Astrocyte (in vitro differentiated cells and primary cell): ENCODE data around the gene KRTAP4-2. TPM values are rescaled to one million over a fixed set of nuclear protein-coding genes. Genes with fewer than 3 reads are reported as not detected.
"Not testable (repeated sequence)": the region's sequence is repeated elsewhere in the genome, so short reads cannot be mapped to it uniquely, and the experiment has no call there.

ENCODE experiments used
- DNase-seq: peaks from one replicate; pipeline ENCODE4 v3.0.0-alpha.2; 2010; ENCODE audit warnings: low read depth
- FAIRE-seq: peaks from 2 replicates; lab custom pipeline; 2011; peaks lifted over from hg19 to GRCh38; lab: Jason Lieb, UNC
- H2AFZ ChIP-seq: 2 replicates; pipeline ENCODE4 v1.6.0; 2012; ENCODE audit warnings: low read depth, low read length, inconsistent platforms
- H3K27ac ChIP-seq: 2 replicates; pipeline ENCODE4 v1.5.1; 2011; ENCODE audit warnings: low read depth, low read length, inconsistent platforms
- H3K27me3 ChIP-seq: 2 replicates; pipeline ENCODE4 v1.6.0; 2011; ENCODE audit warnings: low read length, inconsistent platforms; ENCODE audit not compliant: insufficient read depth
- H3K36me3 ChIP-seq: 2 replicates; pipeline ENCODE4 v1.5.1; 2011; ENCODE audit warnings: low read length, inconsistent platforms; ENCODE audit not compliant: insufficient read depth
- H3K4me1 ChIP-seq: 2 replicates; pipeline ENCODE4 v1.5.1; 2011; ENCODE audit warnings: low read length, inconsistent platforms; ENCODE audit not compliant: insufficient read depth
- H3K4me2 ChIP-seq: 2 replicates; pipeline ENCODE4 v1.6.0; 2012; ENCODE audit warnings: low read length, inconsistent platforms
- H3K4me3 ChIP-seq: 2 replicates; pipeline ENCODE4 v1.5.1; 2011; ENCODE audit warnings: low read depth, mild to moderate bottlenecking, low read length, inconsistent platforms; ENCODE audit not compliant: insufficient read depth
- H3K79me2 ChIP-seq: 2 replicates; pipeline ENCODE4 v1.6.0; 2012; ENCODE audit warnings: mild to moderate bottlenecking, low read length, inconsistent platforms; ENCODE audit not compliant: insufficient read depth
- H3K9ac ChIP-seq: 2 replicates; pipeline ENCODE4 v1.6.0; 2012; ENCODE audit warnings: mild to moderate bottlenecking, low read length, inconsistent platforms
- H3K9me3 ChIP-seq: 2 replicates; pipeline ENCODE4 v1.5.1; 2012; ENCODE audit warnings: low read depth, mild to moderate bottlenecking, low read length, inconsistent platforms; ENCODE audit not compliant: insufficient read depth
- H4K20me1 ChIP-seq: 2 replicates; pipeline ENCODE4 v1.6.0; 2012; ENCODE audit warnings: low read length, inconsistent platforms; ENCODE audit not compliant: insufficient read depth
- H3K27ac Mint-ChIP-seq: one replicate; pipeline ENCODE4 v1.8.0; 2021; ENCODE audit warnings: mild to moderate bottlenecking, mixed read lengths; ENCODE audit not compliant: unreplicated experiment
- H3K27me3 Mint-ChIP-seq: one replicate; pipeline ENCODE4 v1.8.0; 2021; ENCODE audit warnings: low read depth, mixed read lengths; ENCODE audit not compliant: unreplicated experiment
- H3K36me3 Mint-ChIP-seq: one replicate; pipeline ENCODE4 v1.8.0; 2021; ENCODE audit warnings: low read depth, mixed read lengths; ENCODE audit not compliant: unreplicated experiment
- H3K4me1 Mint-ChIP-seq: one replicate; pipeline ENCODE4 v1.8.0; 2021; ENCODE audit warnings: low read depth, mixed read lengths; ENCODE audit not compliant: unreplicated experiment
- H3K4me3 Mint-ChIP-seq: one replicate; pipeline ENCODE4 v1.8.0; 2021; ENCODE audit warnings: mild to moderate bottlenecking, moderate library complexity, mixed read lengths; ENCODE audit not compliant: unreplicated experiment
- H3K9me3 Mint-ChIP-seq: one replicate; pipeline ENCODE4 v1.8.0; 2021; ENCODE audit warnings: mild to moderate bottlenecking, mixed read lengths; ENCODE audit not compliant: unreplicated experiment
- CTCF ChIP-seq: IDR thresholded peaks from 2 replicates; pipeline ENCODE4 v1.5.1; 2011; ENCODE audit warnings: low read depth, mild to moderate bottlenecking, inconsistent platforms, low read length, moderate library complexity; ENCODE audit not compliant: insufficient read depth
- EZH2 ChIP-seq: IDR thresholded peaks from 2 replicates; pipeline ENCODE4 v1.6.1; 2012; ENCODE audit warnings: mild to moderate bottlenecking, low read length, inconsistent platforms; ENCODE audit not compliant: insufficient read depth
- total RNA-seq: library from RNA; stranded (reverse); gene quantifications from 2 replicates; pipeline ENCODE4 v1.2.1, GENCODE V29; 2021

The KRTAP4-2 gene
- total RNA-seq, 1 donor from 2014 or later: not detected

- DNase-seq (no peak), FAIRE-seq (no peak)
- H3K4me3 Mint-ChIP-seq: no peak within 1 kb of the TSS
- no peaks in the 10 kb centered on the region for H3K36me3 Mint-ChIP-seq
- H4K20me1 ChIP-seq: no peaks in the 10 kb centered on the region
- H3K4me1 Mint-ChIP-seq: no peaks in the 10 kb centered on the region
- no peak within 1 kb of the TSS for H2AFZ ChIP-seq
- H3K36me3 ChIP-seq: no peaks in the 10 kb centered on the region
- peaks cover 6% of the 10 kb centered on the region for H3K27me3 Mint-ChIP-seq
- H3K9me3 ChIP-seq: no peaks in the 10 kb centered on the region
- H3K27ac ChIP-seq: no peak within 1 kb of the TSS
- TF ChIP-seq CTCF: no peak
- H3K79me2 ChIP-seq: no peaks in the 10 kb centered on the region
- no peak within 1 kb of the TSS for H3K4me2 ChIP-seq
- H3K9ac ChIP-seq: no peak within 1 kb of the TSS
- no peak within 1 kb of the TSS for H3K27ac Mint-ChIP-seq
- H3K4me1 ChIP-seq: no peaks in the 10 kb centered on the region
- H3K9me3 Mint-ChIP-seq: peaks cover 2% of the 10 kb centered on the region
- H3K4me3 ChIP-seq: no peak within 1 kb of the TSS
- no peaks in the 10 kb centered on the region for H3K27me3 ChIP-seq
Observed at GRCh38 chr17:41160648-41161047, 17.4 kb downstream of the KRTAP4-2 start, which contains the start of gene KRTAP4-4. Gene KRTAP4-4, minus strand, starts transcription at chr17:41160748. Its CDS starts 57 bp downstream, at chr17:41160691.

GRCh38 chr17:41160190-41160589 is 17.8 kb downstream of the KRTAP4-2 start:
- not testable (repeated sequence) for H3K36me3 ChIP-seq, H4K20me1 ChIP-seq, H3K4me2 ChIP-seq, H2AFZ ChIP-seq, H3K27me3 ChIP-seq, H3K27me3 Mint-ChIP-seq, FAIRE-seq, H3K4me3 ChIP-seq, H3K4me3 Mint-ChIP-seq, H3K9ac ChIP-seq, H3K27ac Mint-ChIP-seq, DNase-seq, H3K79me2 ChIP-seq, H3K27ac ChIP-seq, H3K4me1 Mint-ChIP-seq, H3K36me3 Mint-ChIP-seq, H3K9me3 ChIP-seq, H3K4me1 ChIP-seq, H3K9me3 Mint-ChIP-seq

- Histone ChIP-seq H3K36me3 (no peaks in the 10 kb centered on the region), H3K4me2 (no peak overlapping the region), H3K27ac (no peak overlapping the region), H4K20me1 (no peaks in the 10 kb centered on the region), H3K9ac (no peak overlapping the region), H3K79me2 (no peaks in the 10 kb centered on the region), H3K4me1 (no peaks in the 10 kb centered on the region), H2AFZ (no peak overlapping the region), H3K4me3 (no peak overlapping the region), H3K9me3 (no peaks in the 10 kb centered on the region), H3K27me3 (no peaks in the 10 kb centered on the region)
- Mint-ChIP-seq H3K27me3 (peaks cover 5% of the 10 kb centered on the region), H3K4me1 (no peaks in the 10 kb centered on the region), H3K4me3 (no peak overlapping the region), H3K9me3 (no peaks in the 10 kb centered on the region), H3K36me3 (no peaks in the 10 kb centered on the region), H3K27ac (no peak overlapping the region)
- no peak for FAIRE-seq
- no peak for DNase-seq
- TF ChIP-seq CTCF: no peak
- no peak for TF ChIP-seq EZH2
Observed at GRCh38 chr17:41153856-41154255, 24.2 kb downstream of the KRTAP4-2 start.
